GM19023 (cell line): Measurements from ENCODE around the gene CTLA4.

Experiments
- ATAC-seq: cut with Tn5 transposase; IDR thresholded peaks from one replicate; pipeline ENCODE4 v1.9.1; 2021; ENCODE audit warnings: mild to moderate bottlenecking, moderate library complexity; ENCODE audit not compliant: unreplicated experiment

The CTLA4 gene

DNA sequence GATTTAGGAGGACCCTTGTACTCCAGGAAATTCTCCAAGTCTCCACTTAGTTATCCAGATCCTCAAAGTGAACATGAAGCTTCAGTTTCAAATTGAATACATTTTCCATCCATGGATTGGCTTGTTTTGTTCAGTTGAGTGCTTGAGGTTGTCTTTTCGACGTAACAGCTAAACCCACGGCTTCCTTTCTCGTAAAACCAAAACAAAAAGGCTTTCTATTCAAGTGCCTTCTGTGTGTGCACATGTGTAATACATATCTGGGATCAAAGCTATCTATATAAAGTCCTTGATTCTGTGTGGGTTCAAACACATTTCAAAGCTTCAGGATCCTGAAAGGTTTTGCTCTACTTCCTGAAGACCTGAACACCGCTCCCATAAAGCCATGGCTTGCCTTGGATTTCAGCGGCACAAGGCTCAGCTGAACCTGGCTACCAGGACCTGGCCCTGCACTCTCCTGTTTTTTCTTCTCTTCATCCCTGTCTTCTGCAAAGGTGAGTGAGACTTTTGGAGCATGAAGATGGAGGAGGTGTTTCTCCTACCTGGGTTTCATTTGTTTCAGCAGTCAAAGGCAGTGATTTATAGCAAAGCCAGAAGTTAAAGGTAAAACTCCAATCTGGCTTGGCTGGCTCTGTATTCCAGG is at the start of gene CTLA4:
CTLA4 (plus strand) TSS at position 211 of the 640 bp plus-strand sequence; CDS start at position 383, 172 bp downstream.
- ATAC-seq, result no peak

DNA sequence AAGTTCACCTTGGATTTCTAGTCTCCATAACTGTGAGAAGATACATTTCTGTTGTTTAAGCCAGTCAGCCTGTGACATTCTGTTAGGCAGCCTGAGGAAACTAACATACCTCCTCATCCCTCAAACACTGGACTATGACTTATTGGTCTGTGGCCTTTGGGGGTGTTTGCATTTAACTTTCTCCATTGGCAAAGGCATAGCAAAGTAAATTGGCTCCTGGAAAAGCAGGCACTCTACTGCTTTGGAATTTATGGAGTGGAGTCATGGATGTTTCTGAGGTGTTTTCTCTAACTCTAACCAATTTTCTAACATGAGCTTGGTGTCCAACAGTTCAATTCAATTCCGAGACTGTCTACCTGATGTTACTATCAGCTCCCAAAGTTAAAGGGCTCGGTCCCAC is 48.9 kb upstream of the CTLA4 start:
- no peak for ATAC-seq

DNA sequence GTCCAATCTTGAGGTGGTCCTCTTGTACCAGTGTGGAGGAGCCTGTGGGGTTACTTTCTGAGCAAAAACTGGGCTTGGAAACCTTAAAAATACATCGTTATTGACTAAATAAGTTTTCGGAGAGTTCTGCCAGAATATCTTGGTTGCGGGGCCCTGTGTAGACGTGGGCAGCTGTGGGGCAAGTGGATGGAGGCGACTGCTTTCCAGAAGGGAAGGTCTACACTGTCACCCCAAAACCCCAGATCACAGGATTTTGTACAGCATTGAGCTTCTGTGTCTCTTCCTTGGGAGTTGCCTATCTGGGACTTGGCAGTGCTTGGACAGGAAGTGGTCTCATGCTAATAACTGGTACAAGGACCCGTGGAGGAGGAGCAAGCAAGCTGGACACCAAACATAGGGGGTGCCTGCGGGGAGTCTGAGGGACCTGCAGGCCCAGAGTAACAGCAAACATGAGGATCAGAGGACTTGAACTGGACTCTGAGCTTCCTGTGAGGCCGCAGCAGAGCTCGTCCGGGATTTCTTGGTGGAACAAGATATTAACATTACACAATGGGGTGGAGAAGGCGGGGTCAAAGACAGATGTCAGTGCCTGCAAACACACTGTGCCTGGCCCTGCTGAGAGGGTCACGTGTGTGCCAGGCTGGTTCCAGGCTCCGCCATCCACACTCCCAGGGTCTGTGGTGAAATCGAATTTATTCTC is 48.0 kb upstream of the CTLA4 start:
- no peak for ATAC-seq

DNA sequence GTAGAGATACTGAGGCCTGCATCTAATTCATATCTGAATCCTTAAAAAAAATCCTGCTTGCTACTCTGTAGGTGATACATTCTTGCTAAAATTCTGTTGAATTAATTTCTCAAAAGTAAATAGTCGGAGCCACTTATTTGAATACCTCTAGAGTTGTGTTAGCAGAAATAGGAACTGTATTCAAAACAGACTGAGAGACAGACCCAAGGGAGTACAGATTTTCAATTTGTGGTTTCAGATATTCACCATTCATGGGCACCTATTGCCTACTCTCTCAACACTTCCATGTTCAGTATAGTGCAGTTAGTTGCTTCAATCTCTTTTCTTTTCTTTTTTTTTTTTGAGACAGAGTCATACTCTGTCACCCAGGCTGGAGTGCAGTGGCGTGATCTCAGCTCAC is 46.6 kb upstream of the CTLA4 start:
- ATAC-seq, result peak; percentile 86

DNA sequence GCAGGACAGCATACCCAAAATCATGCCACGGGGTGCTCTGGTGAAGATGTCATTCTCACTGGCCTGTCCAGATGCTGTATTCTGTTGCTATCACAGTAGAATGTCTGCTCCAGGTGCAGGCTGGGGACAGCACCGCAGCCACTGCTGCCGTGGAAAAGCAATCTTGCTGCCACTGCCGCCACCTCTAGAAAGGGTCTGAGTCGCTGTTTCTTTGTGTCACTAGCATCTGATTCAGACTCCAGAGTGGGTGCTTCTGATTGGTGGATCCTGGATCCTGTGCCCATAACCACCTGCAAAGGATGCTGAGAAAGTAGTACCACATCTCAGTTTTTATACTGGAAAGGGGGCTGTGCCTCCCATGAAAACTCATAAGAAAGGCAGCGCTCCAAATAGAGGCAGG is 45.3 kb upstream of the CTLA4 start:
- ATAC-seq, result no peak

DNA sequence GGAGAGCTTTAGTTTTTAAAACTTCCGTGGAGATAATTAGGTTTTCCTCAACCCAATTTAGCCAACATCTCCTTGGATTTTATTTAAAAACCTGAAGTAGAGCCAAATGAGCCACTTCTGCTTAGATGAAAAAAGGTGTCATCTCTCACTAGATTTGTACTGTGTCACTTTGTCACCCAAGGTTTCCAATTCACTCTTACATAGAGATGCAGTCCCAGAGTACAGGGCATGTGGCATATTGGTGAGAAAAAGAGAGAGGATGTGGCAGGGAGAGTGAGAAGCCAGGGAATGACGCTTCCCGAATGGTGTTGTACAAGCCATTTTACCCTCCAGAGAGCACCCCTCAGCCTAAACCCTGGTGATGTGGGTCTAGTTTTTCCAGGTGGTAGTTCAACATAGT is 44.4 kb upstream of the CTLA4 start:
- no peak for ATAC-seq

DNA sequence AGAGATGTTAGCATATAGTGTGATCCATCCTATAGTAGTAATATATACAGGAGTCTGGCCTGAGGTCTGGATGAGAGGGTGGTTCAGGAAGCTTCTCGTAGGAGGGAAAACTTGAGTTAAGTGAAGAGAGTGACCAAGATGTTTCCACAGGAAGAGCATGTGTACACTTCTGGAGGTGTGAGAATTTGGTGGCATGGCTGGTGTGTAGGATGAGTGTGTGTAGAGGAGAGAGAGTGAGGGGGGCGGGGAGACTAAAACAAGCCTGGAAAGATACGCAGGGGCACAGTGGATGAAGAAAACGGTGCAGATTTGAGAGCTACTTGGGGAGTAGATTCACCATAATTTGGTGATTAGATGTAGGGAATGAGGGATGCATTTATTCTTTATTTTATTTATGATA is 43.5 kb upstream of the CTLA4 start:
- ATAC-seq, result no peak

DNA sequence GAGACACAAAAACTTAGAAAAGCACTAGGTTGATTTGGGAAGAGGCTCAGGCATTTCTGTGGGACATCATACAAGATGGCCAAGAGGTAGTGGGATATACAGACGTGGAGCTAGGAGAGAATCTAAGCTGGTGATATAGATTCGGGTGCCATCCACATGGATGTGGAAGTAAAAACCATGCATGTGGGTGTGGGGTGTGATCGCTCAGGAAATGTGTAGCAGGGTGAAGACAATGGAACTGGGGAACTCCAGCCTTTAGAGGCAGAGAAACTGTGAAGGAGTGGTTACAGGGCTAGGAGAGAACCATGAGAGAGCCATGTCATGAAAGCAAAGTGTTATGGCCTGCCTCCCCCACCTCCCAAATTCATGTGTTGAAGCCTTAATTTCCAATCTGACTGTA is 43.0 kb upstream of the CTLA4 start:
- no peak for ATAC-seq

DNA sequence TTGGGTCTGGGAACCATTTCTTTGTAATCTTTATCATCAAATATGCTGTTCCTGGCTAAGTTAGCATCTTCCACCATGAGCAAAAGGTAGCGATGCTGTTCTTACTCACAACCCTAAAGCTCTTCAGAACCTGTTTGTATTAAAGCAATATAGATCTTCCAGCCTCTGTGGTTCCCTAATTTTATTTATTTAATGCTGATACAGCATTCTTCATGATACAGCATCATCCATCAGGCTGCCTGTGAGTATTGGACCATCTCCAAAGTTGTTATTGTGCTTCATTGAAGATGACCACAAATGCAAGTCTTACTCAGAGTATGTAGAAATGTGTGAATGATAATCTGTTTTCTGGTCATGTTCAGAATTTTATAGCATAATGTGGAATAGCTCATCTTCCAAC is 40.9 kb upstream of the CTLA4 start:
- ATAC-seq, result no peak

DNA sequence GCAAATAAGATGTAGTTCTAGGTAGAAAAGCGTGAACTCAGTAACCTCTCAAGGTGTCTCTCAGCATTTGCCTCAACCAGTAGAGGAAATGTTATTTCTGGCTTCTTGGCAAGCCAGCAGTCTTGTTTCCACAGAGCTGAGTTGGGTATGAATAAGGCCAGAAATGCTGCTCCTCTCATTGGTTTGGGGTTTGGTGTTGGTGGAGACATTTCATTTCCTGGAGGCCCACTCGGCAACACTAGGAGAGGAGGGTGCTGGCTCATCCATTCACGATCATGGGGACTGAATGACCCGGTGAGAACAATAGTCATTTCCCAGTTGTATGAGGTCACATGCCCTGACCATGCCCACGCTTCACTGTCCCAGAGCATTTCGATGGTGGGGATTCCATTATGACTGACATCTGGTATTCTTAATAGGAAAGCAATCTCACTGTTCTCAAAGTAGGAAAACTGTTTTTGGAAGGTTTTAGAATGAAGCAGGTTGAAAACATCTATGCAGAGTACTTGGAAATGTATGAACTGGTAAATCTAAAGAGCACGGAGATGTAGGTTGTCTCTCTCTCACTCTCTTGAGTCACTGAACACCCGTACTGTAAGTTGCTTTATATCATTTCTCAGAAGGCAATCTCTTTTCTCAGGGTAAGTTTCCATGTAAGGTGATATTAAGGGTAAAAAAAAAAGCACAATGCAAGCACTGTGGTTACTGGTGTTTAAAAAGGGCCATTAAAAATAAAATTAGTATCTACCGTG is 37.1 kb upstream of the CTLA4 start:
- no peak for ATAC-seq

DNA sequence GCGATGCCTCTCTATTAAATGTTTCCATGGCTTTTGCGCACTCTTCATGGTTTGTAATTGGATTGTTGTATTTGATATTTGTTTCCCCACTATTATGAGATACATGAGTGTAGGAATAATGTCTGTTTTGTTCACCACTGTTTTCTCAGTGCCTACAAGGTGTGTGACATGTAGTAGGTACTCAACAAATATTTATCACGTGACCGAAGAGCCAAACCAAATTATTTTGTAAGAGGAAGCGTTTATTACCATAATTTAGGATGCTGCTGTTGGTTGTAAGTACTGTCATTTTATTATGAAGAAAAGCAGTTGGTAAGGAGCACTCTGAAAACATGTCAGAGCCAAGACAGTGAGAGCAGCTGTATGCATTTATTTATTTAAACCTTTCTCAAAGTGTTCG is 32.2 kb upstream of the CTLA4 start:
- ATAC-seq, result no peak

DNA sequence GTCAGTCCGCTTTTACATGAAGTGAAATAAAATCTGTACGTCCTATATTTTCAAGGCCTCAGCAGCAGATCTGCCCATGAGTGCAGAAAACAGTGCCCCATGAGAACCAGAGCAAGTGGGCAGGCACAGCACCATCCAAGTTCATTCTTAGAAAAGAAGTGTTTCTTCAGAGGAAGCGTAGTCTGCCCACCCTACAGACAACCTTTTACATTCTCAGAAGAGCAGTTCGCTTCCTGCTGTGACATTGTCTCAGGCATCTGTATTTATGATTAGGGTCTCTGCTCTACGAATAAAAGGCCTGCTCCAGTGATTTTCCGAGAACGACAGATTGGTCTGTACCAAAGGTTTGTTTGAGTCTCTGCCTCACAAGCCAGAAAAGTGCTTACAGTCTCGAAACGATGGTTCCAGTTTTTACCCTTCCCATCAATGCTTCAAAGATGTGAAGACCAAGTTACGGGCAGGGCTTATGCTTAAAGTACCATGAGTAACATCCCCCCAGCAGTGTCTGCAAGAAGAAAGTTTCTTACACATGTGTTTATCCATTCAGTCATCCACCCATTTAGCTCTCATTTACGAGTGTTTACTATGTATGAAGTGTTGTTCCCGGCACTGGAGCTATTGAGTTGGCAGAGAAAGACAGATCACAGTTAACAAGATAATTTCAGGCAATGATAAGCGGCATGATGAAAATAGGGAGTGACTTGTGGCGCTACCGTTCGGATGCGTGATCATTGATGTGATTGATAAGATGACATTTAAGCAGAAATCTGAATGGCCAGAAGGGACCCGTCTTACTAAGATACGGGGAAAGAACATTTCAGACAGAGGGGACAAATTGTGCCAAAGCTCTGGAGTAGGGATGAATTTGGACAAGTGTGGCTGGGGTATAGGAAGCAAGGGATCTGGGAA is 31.4 kb upstream of the CTLA4 start:
- no peak for ATAC-seq

DNA sequence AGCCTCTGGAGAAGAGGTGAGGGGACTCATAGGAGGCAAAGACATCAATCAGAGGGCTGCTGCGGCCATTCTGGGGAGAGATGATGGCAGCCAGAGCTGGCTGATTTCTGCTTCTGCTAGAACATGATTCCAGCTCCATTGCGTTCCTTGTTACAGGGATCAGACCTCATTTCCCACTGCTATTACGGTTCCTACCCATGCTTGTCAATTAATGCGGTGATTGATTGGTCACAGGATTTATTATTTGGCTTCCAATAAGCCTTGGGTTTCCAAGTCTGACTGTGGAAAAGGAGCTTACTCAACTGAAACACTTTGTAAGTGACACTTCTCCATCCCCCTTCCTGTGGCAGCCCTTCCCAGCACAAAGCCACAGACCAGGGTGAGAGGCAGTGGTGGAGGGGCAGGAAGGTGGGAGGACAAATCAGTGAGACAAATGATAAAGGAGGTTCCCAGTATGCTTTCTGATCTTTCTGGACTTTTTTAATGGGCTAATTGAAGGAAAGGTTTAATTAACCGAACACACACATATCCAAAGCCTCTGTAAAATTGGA is 26.8 kb upstream of the CTLA4 start:
- no peak for ATAC-seq

DNA sequence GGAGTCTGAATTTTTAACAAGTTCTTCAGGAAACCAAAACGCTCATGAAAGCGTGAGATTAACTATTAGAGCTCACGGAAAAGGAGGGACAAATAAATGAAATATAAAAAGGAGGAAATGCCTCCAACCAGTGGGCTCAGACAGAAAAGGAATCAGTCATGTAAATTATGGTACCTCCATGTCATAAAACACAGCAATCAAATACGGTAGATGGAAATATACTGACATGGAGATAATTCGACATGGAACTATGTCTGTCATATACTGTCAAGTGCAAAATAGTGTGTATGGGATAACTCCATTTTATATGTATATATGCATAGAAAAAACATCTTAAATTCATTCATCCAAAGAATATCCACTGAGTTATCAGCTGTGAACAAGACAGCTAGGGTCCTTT is 25.9 kb upstream of the CTLA4 start:
- no peak for ATAC-seq

DNA sequence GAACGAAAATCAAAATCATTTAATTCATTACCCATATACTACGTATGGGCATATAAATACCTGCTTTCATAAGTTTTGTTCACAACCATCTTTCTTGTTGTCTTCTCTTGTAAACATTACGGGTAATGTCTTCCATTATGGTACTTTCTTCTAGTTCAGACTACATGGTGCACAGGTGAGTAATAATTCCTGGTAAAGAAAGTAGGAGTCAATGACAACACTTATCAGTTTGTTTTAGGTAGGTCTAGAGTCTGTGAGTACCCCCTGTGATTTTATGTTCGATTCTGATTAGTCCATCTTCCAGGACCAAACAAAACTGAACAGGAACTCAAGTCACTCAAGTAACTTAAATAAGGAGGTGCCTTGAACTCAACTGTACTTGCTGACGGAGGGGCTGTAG is 25.2 kb upstream of the CTLA4 start:
- no peak for ATAC-seq

DNA sequence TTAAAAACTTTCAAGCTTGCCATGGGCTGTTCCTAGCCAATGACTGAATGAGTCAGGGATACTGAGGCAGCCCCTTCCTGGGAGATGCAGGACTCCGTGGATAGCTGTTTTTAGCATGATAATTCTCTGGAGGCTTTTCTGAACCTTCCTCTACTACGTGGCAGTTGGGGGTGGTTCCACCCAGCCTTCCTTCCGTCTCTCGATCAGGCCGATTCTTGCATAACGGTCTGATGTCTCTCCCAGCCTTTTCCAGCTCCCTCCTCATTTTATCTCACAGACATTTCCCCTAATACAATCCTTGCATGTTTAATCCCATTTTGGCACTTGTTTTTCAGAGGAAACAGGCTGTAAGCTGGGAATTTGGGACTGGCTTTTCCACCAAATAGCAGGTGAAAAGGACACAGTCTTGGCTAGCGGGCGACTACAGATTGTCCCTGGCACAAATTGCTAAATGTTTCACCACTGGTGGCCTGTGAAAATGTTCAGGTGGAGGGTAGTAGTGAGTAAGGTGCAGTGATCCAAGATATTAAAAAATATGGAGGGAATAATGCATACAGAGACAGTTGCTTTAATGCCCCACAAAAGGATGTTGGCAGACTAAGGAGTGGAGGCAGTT is 21.0 kb upstream of the CTLA4 start:
- no peak for ATAC-seq

DNA sequence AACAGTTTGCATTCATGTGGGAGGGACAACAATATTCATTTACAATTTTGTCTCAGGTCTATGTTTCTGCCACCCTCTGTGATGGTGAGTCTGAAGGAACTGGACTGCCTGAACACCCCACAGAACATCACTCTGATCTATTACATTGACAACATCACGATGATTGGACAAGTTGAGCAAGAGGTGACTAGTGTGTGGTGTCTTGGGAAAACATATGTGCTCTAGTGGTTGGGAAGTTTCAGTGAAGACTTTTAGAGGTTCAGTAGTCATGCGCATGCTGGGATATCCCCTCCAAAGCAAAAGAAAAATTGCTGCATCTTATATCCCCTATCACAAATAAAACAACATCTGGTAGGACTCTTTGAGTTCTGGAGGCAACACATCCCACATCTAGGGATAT is 18.6 kb upstream of the CTLA4 start:
- ATAC-seq, result no peak

DNA sequence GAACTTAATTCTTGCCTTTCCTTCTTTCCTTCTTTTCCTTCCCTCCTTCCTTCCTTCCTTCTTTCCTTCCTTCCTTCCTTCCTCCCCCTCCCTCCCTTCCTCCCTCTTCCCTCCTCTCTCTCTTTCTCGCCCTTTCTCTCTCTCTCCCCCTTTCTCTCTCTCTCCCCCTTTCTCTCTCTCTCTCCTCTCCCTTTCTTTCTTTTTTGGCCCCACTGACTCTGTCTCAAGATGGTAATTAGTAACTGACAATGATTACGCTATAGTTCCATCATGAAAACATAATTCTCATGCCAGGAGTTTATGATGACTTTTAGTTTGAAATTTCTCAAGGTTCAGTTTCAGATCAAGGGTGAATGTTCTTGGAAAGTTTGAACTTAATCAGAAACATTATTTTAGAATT is 14.8 kb upstream of the CTLA4 start:
- no peak for ATAC-seq

DNA sequence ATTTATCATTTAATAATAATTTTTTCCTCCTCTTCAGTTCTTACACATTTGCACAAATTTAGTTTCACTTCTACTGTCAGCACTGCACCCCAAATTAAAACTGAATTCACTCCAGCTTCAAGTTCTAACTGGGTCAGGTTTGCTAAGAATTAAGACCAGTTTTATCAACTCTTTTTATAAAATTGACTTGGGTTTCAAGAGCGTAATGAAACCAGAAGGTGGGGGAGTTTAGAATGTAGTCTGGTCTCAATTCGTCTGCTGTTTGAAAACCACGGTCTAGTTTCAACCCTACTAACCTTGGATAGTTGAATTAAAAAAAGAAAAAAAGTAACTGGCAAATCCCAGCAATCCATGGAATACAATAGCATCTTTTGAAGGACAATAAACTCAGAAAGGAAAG is 14.3 kb upstream of the CTLA4 start:
- ATAC-seq, result no peak

DNA sequence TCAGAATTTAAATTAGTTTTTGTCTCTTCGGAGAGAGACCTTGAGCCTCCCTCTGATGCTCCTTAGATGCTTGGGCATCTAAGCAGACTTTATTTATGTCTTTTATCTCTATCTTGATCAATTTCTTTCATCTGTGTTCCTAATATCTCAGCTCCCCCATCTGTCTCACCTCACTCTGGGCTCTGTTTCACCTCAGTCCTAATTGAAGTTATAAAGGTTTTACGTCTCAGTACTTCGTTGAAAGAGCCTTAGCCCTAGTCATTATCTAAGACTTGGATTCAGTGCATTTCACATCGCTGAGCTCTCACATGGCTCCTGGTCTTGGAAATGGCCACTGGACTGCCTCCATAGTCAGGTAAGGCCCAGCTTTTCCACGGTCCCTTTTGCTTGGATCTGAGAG is 13.8 kb upstream of the CTLA4 start:
- ATAC-seq, result no peak
